HTERT RPE-1 (cell line): ENCODE results near the gene BACH2.

Source experiments
- in situ Hi-C: fragments of 300-500 bp; cut with MboI; formaldehyde crosslinking; loops from 4 replicates; pipeline ENCODE4 v1.14.3; 2020; ENCODE audit warnings: low sequenced_read_pairs

Gene BACH2

DNA sequence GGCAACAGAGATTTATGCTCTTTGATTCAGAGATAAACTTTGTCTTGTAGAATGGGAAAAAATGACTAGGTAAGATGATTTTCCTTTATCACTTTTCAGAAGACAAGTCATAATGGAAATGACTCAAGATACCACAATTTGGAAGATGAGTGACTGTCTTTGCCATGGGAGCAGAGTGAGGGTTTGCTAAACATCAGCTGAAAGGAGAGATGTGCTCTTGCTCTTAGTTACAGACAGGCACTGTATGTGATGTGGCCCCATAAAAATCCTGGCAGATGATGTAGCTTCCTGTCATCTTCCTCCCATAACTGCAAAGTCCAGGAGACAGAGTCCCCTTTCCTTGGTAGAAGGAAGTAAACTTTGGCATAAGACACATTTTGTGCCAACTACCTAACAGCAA lies 47.6 kb downstream of the BACH2 start:
- in situ Hi-C loops = no loop called here

DNA sequence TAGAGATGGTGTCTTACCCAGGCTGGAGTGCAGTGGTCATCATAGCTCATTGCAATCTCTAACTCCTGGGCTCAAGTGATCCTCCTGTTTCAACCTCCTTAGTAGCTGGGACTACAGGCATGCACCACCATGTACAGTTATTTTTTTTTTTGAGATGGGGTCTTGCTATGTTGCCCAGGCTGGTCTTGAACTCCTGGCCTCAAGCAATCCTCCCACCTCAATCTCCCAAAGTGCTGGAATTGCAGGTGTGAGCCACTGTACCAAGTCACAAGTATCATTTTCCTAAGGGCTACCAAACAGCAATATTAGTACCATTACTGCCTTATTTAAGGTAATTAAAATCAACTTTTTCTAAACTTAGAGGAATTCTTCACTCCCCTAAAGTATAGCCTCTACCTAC lies 49.4 kb downstream of the BACH2 start:
- in situ Hi-C loops = no loop called here

GRCh38 chr6:90241229-90241880 lies 55.3 kb downstream of the BACH2 start:
- in situ Hi-C loops = no loop called here

GRCh38 chr6:90238496-90239266 lies 58.0 kb downstream of the BACH2 start:
- in situ Hi-C loops = no loop called here

- in situ Hi-C loops = no loop called here
These were observed 59.2 kb downstream of the BACH2 start for GRCh38 chr6:90237350-90237990.

DNA sequence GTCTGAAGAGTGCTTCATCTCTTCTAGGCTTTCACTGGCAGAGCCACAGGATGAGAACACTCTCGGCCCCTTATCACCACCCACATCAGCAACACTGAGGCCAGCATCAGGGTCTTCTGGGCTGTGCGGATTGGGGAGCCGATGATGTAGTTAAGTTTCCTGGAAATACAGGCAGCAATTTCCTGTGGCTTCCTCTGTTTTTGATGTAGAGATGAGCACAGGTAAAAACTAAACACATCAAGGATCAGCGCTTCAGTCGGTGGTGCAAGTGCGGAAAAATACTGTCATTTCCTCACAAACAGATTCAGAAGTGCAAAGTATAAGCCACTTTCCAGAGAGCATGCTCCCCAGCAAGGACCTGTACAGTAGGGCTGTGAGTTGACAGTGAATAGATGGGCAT lies 62.6 kb downstream of the BACH2 start:
- in situ Hi-C loops = no loop called here

GRCh38 chr6:90233213-90233612 lies 63.4 kb downstream of the BACH2 start:
- in situ Hi-C loops = no loop called here

DNA sequence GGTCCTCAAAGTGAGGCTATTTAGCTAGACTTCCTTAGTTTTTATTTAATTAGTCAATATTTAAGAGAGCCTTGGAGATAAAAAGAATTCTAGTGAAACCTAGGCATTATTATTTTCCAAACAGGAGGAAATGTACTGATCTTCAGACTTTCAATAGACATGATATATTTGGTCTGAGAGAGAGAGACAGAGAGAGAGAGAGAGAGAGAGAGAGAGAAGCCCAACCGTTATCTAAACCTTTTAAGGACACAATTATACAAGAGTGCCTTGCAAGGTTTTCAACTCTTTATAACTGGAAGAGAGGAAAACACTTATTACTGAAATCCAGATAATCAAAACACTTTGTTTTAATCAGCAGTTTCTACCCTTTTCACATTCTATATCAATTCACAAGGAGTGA lies 64.8 kb downstream of the BACH2 start:
- in situ Hi-C loops = no loop called here

DNA sequence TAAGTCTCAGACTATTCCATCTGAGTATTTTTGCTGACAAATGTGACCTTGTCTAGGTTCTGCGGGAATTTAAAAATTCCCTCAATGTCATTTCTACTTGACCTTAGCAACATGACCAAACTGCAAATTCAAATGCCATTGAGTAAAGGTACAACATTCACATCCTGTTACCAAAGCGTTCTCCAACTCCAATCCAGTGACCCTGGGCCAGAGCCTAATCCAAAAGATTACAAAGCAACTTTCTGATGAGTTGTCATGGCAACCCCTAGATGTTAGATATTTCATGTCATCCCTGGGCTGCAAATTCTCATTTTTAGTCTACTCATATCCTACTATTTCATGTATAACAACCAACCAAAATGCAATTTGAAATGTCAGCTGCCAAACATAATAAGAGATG lies 65.3 kb downstream of the BACH2 start:
- in situ Hi-C loops = no loop called here

GRCh38 chr6:90230548-90231215 lies 66.0 kb downstream of the BACH2 start:
- in situ Hi-C loops = no loop called here

DNA sequence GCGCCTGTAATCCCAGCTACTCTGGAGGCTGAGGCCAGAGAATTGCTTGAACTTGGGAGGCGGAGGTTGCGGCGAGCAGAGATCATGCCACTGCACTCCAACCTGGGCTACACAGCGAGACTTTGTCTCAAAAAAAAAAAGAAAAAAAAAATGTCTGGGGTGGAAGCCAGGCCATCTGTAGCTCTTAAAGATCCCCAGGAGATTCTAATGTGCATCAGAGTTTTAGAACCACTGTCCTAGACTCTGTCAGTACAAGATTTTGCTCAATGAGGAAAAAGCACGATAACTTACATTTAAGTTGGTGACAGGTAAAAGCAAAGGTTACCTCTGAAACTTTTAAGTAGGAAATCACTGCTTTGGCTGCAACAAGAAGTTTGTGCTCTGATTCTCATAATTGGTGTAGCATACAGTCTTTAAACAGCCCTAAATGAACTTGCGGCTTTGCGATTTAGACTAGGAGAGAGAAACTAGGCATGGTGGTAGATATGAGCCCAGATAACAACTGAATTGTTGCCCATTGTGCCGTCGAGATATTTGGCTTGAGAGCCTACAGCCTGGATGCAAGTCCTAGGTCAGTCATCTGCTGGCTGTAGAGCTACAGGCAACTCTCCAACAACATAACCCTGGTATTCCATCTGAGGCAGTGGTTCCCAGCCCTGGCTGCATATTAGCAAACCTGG lies 67.2 kb downstream of the BACH2 start:
- in situ Hi-C loops = no loop called here

DNA sequence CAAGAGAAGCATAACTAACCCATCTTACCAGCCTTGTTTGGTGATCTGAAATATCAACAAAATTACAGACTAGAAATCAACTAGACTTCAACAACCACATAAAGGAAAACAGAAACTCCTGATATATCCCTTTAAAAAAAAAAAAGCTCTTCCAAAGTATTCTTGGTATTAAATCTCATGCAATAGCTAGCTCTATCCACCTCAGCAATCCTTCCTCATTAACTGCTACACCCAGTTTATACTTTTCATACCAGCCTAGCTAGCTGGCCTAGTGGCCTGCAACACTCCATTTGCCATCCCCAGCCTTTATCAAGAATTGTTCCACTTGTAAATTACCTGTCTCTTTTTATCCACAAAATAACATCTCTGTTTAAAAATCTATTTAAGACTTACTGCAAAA lies 69.0 kb downstream of the BACH2 start:
- in situ Hi-C loops = no loop called here

DNA sequence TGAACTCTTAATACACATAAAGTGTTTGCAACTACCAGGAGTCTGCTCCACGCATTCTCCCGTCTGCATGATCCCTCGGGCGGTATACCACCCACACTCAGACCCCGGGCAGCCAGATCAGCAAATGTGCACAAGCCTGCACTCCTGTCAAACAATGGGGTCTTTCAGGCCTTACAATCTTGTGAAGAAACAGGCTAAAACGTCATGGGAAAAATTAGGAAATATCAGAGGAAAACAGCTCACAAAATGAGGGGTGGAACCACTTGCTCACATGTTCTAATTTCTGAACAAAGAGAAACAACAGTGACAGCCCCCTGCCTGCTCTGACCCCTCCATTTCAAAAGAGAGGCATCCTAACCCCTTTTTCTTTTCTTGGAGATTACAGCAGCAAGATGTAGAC lies 69.4 kb downstream of the BACH2 start:
- in situ Hi-C loops = no loop called here

GRCh38 chr6:90226257-90226656 lies 70.4 kb downstream of the BACH2 start:
- in situ Hi-C loops = no loop called here

DNA sequence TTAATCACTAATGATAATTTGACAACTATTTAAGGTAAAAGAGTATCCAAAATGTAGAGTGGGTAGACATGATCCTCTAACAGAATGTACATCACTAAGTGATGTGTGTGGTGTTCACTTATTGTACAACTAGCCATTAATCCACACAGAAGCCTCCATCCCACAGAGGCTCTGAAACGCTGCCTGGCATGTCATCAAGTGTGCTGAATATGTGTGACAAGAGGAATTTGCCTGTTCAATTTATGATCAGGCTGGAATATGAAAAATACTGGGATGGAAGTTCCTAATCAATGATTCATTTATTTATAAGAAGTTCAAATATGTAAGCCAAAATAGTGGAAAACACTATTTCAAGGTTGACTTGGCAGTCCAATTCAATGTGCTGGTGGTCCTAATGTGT lies 72.4 kb downstream of the BACH2 start:
- in situ Hi-C loops = no loop called here

- in situ Hi-C loops = no loop called here
These were observed 73.9 kb downstream of the BACH2 start for GRCh38 chr6:90222724-90223198.

GRCh38 chr6:90222008-90222407 lies 74.6 kb downstream of the BACH2 start:
- in situ Hi-C loops = no loop called here

- in situ Hi-C loops = no loop called here
These were observed 75.2 kb downstream of the BACH2 start for GRCh38 chr6:90221403-90221802.

- in situ Hi-C loops = no loop called here
These were observed 76.4 kb downstream of the BACH2 start for GRCh38 chr6:90220273-90220672.

DNA sequence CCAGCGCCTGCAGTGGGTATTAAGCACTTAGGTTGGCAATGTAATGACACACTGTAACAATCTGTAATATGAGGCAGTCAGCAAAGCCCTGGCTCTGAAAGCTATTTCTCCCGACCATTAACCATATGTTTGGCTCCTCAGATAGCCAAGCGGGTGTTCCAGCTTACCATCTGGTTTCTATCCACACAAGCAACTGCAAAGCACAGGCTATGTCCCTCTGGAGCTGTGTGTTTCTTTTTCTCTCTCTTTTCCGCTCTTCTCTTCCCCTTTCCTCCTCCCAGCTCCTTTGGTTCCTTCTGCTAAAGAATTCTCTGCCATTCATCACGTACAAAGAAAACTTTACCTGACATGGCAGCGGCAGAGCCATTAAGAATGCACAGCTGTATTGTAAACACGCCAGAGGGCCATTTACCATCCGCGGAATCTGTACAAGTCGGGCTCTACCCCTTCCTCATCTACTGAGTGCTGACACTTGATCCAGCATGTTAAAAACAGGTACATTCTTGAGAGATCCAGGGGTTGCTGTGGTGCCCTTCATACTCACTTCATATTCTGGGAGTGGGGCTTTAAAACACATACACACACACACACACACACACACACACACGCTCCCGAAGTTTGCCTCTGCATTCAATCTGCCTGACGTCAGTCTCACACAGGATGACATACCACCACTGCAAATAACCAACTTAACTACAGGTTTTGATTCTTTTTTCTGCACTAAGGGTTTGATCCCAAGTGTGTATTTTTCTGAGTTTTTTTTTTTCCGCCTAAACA lies 77.2 kb downstream of the BACH2 start:
- in situ Hi-C loops = no loop called here

GRCh38 chr6:90218959-90219208 lies 77.8 kb downstream of the BACH2 start:
- in situ Hi-C loops = no loop called here
